NCI-H748 (cell line): ENCODE measurements around the gene PDE3A.
"Not testable (repeated sequence)": the region's sequence is repeated elsewhere in the genome, so short reads cannot be mapped to it uniquely, and the experiment has no call there.

ENCODE experiments used
- DNase-seq: peaks from one replicate; lab custom pipeline; 2025; ENCODE audit not compliant: unreplicated experiment; lab: John Stamatoyannopoulos, UW

The PDE3A gene

DNA sequence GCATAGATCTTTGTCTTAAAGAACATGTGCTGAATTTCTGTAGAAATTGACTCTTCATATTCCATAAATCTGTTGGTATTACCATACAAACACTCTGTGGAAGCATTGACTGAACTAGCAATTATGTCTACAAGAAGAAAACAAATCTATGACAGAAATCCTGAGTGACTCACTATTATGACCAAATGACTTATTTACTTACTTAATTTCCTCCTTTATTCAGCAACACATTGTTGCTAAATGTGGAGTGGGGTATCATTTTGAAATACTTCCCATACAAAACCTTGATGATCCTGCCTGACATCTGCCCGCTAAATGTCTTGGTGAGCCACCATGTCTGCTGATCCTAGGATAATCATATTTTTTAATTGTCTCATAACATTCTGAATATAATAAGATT lies 227.7 kb downstream of the PDE3A start:
- peak; percentile 33 for DNase-seq

DNA sequence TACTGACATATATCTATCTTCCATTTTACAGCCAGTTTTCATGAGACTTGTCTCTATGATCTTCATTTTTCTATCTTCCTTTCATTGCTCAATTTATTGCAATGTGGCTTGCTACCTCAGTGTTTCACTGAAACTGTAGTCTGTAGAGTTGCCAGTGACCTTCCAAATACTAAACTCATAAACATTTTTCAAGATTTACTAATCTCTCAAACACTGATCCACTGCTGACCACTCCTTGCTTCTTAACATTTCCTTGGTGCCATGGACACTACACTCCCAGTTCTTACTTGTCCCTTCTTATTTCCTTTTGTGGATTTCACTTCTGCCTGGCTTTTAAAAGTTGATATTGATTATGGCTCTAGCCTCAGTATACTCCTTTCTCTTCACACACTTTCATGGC lies 231.4 kb downstream of the PDE3A start:
- no peak for DNase-seq

DNA sequence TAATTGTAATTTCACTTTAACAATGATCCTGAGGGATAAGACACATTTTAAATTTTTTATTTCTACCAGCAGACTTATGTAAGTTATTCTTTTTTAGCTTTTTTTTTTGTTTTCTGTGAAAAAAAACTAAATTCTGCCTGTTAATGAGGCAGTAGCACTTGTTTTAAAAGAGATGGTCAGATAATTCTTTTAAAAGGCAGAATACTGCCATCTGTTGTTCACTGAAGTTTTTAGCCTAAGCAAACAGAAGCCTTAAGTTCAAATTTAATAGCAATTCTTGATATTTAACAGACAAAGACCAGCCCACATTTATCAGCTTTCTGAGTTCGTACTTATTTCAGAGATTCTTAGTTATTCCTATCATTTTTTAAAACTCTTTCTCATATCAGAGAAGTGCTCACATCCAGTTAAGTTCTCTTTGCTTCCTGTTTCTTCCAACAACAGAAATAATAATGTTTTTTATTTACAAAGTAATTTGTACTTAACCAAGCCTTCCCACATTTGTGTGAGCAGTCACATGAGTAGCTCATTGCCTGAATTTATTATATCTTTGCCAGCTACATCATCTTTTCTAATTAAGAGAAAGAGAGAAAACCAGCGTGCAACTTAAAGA lies 233.4 kb downstream of the PDE3A start:
- peak; percentile 23 for DNase-seq

DNA sequence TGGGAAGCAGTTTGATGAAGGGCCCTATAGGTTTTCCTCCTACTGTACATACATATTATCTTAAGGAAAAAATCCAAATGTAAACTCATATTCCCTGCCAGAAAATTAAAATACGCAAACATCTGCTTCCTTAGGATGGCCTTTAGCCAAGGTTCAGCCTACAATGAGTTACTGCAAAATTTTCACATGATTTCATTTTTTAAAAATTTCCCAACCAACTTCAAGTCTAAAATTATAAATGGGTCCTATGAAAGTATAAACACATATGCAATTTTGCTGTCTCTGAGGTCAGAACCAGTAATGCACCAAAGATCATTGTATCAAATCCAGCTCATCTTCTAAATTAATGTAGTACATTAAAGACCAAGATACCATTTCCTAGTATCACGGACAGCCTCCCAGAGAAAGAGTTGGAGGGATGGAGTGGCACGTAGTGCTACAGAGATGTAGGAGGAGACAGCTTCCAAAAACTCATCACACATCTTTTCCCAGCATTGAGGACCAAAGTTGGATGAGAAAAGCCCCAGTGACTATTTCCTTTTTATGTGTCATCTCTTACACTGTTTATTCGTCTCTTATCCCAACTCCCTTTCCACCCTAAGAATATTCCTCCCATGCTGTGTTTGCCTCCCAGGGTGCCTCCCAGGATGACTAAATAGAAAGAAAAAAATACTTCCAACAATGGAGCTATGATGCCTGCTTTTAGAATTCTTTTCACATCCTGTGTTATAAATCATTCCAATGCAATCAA lies 234.5 kb downstream of the PDE3A start:
- no peak for DNase-seq

DNA sequence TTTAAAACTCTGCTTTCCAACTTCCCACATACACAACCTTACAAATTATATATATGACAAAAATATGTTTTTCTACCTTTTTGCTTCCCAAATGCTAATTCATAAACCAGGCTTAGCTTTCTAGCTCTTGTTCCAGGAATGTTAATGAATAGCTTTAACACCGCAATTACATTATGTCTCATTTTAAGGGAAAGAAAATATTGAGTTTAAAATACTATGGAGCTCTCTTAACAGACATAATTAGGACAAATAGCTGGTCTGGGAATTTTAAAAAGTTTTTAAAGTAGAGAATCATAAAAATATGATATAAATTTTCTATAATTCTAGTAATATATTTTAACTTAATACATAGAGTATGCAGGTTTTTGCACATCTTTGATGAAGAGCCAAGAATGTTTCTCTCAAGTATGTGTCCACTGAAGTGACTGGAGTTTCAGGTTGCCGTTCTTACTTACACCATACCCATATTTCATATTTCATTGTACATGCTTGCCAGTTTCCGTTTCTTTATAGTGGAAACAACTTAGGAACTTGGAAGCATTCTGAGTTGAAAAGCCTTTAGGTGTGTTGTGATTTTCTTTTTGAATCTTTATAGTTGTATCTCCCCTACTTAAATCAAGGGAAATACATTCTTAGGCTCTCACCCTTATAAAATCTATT lies 236.2 kb downstream of the PDE3A start:
- no peak for DNase-seq

DNA sequence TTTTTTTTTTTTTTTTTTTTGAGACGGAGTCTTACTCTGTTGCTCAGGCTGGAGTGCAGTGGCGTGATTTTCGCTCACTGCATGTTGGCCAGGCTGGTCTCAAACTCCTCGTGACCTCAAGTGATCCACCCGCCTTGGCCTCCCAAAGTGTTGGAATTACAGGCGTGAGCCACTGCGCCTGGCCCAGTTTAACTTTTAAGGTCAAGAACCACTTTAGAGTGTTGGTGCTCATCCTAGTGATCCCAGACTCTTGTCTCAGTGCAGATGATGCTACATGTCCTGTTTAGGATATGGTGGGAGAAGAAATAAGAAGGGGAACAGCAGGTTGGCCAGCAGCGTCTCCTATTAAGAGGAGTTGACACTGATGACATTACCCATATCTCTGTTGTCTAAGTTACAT lies 246.7 kb downstream of the PDE3A start:
- not testable (repeated sequence) for DNase-seq

DNA sequence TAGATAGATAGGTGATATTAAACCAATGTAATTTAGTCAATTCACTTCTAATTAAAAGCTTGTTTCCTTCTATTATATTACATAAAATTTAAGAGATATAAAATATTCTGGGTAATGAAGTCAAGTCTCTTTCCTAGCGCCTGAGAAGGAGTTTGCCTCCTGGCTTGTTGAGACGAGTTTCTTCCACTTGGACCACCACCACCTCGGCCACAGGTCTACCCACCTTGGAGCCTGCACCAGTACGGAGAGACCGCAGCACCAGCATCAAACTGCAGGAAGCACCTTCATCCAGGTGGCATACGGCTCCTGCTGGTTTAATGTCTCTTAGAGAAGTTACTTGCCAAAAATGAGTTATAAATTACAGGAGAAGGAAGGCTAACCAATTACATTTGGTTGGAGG lies 247.8 kb downstream of the PDE3A start:
- no peak for DNase-seq

DNA sequence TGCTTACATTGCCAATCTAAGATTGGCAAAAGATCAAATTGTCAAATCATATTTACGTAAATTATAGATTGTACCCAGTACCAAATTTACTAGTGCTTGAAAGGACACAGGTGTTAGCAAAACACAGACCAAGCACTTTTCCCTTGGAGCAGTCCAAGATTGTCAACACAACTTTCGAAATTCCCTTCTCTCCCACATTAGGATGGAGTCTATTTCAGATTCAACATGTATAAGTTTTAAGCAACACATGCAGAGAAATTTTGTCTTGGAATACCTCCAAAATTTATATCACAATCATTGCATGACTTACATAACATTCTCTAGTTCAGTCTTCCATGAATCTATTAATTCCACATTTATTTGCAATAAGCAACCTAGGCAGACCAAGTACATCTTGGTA lies 251.9 kb downstream of the PDE3A start:
- no peak for DNase-seq

DNA sequence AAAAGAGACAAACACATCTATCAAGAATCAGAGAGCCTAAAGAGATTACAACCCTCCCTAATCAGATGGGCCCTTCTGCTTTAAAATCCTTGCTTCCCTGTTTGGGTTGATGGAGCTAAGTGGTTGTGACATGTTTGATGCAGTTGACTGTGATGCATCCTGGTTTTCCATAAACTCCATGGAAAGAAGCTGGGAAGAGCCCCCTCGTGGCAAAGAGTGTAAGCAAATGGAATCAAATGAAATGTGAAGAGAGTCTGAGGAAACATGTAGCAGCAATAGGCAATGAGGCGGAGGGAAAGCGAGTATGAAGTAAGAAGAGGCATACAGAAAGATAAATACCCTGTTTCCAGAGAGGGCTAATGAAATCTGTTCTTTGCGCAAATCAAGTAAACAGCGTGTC lies 256.4 kb downstream of the PDE3A start:
- peak; percentile 25 for DNase-seq

DNA sequence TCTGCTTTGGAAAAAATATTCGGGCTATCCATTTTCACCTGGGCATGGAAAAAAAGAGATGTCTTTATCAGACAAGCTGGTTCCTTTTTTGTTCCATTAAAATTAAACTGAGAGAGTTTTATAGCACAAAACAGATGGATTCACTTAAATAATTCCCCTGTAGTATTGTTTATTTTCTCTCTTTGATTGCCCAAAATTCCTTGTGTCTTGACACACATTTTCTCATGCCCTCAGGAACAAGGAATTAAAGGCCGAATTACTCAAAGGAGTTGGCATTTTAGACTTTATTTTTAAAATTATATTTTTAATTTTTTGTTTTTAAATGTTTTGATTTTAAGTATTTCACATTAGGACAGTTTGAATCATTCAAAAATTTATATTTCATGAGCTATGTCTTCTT lies 257.2 kb downstream of the PDE3A start:
- DNase-seq, result no peak

DNA sequence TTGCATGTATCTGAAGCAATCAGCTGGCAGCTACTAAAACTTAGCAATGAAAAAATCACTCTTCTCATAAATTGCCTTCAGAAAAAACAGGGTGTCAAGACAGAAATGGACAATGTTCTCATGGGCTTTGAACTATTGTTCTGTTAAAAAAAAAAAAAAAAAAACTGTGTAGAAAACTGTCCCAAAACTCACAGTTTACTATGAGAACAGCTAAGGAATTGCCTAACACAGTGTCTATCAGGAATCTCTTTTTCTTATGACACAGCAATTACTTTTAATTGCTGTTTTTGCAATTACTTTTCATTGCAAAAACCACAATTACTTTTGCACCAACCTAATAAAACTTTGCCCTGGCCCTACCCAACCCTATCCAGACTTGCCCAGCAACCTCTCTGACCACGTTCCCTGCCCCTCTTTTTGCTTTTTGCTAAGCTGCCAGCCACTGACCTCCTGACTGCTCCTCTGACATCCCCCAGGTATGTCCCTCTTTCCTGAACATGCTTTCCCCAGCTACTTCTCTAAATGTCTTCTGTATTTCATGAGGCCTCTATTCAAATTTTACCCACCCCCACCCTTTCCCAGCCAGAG lies 258.8 kb downstream of the PDE3A start:
- no peak for DNase-seq

DNA sequence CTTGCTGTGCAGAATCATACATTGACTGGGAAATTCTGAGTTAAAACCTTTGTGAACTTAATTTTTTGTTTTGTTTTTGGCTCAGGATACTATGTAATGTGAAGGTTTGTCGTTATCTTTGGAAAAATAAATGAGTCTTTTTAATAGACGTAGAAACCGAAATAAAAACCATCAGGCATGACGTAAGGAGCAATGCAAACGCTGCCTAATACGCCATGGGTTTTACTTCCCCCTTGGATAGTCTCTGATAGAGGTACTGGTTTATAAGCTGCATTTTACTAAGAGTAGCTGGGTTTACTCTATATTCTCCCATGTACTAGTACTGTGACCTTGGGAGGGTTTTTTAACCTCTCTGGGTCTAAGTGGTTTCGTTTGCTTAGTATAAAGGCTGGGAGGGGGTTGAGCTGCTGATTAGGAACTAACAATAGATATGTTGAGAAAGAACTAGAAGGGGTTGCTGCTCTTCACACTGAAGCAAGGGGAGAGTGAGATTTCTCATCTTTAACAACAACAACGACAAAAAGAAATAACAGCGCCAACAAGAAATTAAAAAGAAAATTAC lies 260.0 kb downstream of the PDE3A start:
- DNase-seq, result no peak

DNA sequence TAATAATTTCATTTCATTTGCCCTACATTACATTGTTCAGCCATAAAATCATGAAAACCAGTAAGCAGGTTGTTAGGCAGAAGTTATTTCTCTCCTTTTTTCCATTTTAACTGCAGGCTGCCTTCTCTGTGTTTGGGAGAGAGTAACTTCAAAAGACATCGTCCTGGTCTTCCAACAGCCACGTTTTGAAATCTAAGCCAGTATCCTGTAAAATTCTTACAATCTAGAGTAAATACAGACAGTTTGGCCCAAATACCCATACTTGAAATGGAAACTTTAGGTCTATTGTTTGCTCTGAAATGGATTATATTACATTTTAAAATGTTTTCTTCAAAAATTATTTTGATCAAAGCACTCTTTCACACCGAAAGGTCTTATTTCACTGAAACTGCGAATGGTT lies 260.7 kb downstream of the PDE3A start:
- no peak for DNase-seq

DNA sequence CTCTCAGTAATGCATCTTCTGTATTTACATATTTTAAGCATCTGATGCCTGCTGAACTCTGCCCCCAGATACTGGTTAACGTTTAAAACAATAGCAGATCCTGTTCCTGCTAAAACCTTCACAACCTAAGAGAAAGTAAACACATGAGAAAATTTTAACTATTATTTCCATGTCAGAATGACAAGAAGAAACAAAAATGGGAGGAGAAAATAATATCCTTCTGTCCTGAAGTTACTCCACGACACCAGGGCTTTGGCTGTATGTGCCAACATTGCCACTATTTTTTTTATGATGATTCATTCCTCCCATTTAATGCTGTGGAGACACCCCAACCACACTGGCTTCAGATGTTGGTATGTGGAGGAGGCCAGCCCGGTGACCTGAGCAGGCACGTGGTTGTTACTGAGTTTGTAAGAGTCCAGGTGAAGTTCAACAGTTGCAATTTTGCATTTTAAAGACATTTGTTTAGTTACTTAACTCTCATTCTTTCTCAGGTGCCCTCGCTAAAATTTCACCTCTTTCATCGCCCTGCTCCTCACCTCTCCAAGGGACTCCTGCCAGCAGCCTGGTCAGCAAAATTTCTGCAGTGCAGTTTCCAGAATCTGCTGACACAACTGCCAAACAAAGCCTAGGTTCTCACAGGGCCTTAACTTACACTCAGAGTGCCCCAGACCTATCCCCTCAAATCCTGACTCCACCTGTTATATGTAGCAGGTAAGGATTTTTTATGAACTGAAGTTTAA lies 261.2 kb downstream of the PDE3A start:
- no peak for DNase-seq

DNA sequence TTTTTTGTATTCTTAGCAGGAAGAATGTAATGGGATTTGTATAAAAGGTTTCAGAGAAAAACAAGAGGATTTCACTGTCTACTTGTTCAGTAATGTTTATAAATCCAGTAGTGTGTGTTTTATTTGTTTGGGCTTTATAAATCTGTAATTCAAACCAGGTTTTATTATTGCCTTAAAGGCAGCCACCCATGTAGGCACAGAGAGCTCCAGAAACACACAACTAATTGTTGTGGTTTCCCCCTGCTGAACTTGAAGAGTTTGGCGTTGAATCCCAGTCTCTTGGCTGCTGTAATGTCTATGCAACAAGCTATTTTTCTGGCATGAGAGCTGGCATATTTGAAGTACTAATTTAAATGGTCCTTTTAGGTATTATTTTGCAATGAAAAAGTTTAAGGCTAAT lies 263.4 kb downstream of the PDE3A start:
- no peak for DNase-seq

DNA sequence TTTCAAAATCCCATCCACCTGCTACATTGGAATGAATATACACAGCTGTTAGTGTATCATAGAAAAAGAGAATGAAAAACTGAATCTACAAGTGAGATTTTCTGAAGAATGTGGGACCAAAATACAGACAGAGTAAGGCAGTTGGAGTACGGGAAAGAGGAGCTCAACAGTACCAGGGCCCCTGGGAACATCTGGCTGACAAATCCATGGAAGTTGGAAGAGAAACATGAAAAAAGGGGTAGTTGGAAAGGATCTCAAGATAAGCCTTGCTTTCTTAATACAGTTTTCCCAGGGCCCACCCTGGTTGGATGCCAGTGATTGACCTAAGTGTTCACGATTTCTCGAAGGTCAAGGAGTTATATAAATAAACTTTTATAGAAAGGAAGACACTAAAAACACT lies 272.8 kb downstream of the PDE3A start:
- no peak for DNase-seq

DNA sequence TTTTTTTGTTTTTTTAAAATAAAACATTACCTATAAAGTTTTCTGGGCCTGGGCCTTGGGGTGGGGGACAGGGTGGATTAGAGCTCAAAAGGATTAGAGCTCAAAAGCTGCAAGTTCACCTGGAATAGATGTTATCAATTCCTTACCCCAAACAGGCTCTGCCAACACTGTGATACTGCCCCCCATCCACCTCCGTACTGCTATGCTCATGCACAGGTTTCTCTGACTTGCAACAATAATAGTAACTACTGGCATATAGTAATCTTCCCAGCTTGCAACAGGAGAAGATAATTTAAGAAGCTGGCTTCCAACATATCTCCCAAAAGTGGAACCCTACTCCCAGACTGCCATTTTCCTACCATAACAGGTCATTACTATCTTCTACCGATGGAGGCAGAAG lies 275.5 kb downstream of the PDE3A start:
- DNase-seq, result no peak

DNA sequence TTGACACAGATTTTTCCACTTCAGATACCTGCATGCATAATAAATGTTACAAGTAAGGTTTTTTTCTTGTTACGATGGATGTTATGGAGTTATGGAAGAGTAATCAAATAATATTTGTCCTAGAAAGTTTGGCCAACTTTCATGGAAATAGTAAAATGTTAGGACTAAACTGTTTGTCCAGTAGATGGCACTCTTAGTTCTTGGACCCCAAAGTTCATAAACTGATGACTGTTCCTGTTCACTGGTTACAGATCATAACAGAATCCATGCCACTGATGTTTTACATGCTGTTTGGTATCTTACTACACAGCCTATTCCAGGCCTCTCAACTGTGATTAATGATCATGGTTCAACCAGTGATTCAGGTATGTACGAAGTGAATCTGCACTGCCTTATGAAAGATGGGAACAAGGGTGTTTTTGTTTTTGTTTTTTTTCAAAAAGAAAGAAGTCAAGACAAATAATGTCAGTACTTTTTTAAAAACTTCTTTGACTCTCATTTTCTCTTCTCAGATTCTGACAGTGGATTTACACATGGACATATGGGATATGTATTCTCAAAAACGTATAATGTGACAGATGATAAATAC lies 278.0 kb downstream of the PDE3A start:
- DNase-seq, result peak; percentile 27

DNA sequence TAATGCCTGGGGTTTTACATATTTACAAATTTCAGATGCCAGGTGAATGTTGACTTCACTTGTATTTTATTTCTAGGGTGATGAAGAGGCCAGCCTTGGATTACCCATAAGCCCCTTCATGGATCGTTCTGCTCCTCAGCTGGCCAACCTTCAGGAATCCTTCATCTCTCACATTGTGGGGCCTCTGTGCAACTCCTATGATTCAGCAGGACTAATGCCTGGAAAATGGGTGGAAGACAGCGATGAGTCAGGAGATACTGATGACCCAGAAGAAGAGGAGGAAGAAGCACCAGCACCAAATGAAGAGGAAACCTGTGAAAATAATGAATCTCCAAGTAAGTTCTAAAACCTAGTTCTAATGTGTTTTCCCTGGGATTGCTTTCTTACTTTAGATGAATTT lies 285.5 kb downstream of the PDE3A start:
- no peak for DNase-seq

DNA sequence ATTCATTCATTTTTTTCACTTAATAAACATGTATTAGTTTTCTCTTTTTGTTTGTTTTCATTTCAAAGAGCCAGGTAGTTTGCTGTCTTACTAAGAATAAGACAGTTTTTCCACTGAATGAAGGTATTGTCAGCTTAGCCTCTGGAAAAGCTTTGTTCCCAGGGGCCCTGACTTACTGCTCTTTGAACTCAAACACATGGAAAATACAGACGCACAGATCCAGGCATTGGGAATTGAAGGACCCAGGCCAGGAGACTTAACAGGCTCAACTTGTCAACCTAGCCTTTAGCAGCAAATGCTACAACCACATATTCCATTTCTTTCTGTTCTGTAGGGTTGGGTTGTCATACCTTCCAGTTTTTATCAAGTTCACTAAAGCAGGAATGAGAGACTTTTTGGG lies 288.3 kb downstream of the PDE3A start:
- no peak for DNase-seq

DNA sequence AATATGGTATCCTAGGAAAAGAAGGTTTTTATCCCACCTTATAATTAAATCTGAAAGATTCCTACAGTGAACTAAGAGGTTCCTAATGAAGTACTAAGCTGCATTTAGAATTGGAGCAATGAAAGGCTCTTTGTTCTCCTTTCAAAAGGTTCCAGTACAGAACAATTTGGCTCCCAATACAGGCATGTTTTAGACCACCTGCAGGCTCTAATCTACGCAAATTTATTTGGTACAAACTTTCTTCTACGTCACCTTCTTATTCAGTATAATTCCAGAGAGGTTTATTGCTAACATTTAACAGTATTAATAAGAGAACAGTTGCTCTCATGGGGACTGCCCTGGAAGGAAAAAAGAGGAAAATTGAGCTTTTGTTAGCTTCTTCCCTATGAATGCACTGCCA lies 289.2 kb downstream of the PDE3A start:
- DNase-seq, result no peak
